Measurements from ENCODE around the gene MTIF2. TPM values are rescaled to one million over a fixed set of nuclear protein-coding genes. Genes with fewer than 3 reads are reported as not detected.
"Not testable (repeated sequence)": the region's sequence is repeated elsewhere in the genome, so short reads cannot be mapped to it uniquely, and the experiment has no call there.

Gene MTIF2
- polyA plus RNA-seq, 1 experiment: 11.1 TPM

GRCh38 chr2:55247025-55247424 lies 22.0 kb downstream of the MTIF2 start:
- H3K4me3 ChIP-seq (ENCODE audit: low read depth, low read length): no peak overlapping the region
- H3K36me3 ChIP-seq (ENCODE audit: control insufficient read depth, insufficient read depth, low read length): peaks cover 5% of the 10 kb centered on the region
- no peaks in the 10 kb centered on the region for H3K27me3 ChIP-seq (ENCODE audit: control insufficient read depth, insufficient read depth, low read length)
- no peak for DNase-seq (ENCODE audit: low read depth)
- TF ChIP-seq, protein P1, sequence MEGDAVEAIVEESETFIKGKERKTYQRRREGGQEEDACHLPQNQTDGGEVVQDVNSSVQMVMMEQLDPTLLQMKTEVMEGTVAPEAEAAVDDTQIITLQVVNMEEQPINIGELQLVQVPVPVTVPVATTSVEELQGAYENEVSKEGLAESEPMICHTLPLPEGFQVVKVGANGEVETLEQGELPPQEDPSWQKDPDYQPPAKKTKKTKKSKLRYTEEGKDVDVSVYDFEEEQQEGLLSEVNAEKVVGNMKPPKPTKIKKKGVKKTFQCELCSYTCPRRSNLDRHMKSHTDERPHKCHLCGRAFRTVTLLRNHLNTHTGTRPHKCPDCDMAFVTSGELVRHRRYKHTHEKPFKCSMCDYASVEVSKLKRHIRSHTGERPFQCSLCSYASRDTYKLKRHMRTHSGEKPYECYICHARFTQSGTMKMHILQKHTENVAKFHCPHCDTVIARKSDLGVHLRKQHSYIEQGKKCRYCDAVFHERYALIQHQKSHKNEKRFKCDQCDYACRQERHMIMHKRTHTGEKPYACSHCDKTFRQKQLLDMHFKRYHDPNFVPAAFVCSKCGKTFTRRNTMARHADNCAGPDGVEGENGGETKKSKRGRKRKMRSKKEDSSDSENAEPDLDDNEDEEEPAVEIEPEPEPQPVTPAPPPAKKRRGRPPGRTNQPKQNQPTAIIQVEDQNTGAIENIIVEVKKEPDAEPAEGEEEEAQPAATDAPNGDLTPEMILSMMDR (IDR thresholded peaks at IDR 0.05; ENCODE audit: insufficient read depth, low read depth, low read length): no peak
- CTCF ChIA-PET: interaction anchor here (0.7 kb wide), 1 partner anchor 9 kb away, joined by 3 read pairs; no protein-coding TSS in a partner anchor
- POLR2A ChIA-PET: no interaction called here

- ChIA-PET POLR2A (no interaction called here), CTCF (no interaction called here)
- no peak for DNase-seq (ENCODE audit: low read depth)
- no peak overlapping the region for H3K4me3 ChIP-seq (ENCODE audit: low read depth, low read length)
- TF ChIP-seq, protein P1 (IDR thresholded peaks at IDR 0.05; ENCODE audit: insufficient read depth, low read depth, low read length): no peak
- H3K36me3 ChIP-seq (ENCODE audit: control insufficient read depth, insufficient read depth, low read length): peaks cover 5% of the 10 kb centered on the region
- H3K27me3 ChIP-seq (ENCODE audit: control insufficient read depth, insufficient read depth, low read length): no peaks in the 10 kb centered on the region
Observed at GRCh38 chr2:55245411-55245810, 23.6 kb downstream of the MTIF2 start.

- H3K27me3 ChIP-seq (ENCODE audit: control insufficient read depth, insufficient read depth, low read length): no peaks in the 10 kb centered on the region
- peaks cover 1% of the 10 kb centered on the region; the same call in 1 of the 2 replicates for H3K36me3 ChIP-seq (ENCODE audit: control insufficient read depth, insufficient read depth, low read length)
- CTCF ChIA-PET: no interaction called here
- POLR2A ChIA-PET: no interaction called here
- TF ChIP-seq, protein P1 (IDR thresholded peaks at IDR 0.05; ENCODE audit: insufficient read depth, low read depth, low read length): no peak
- DNase-seq (ENCODE audit: low read depth): no peak
- H3K4me3 ChIP-seq (ENCODE audit: low read depth, low read length): no peak overlapping the region
Observed at GRCh38 chr2:55242617-55243016, 26.4 kb downstream of the MTIF2 start.

GRCh38 chr2:55241582-55241981 lies 27.4 kb downstream of the MTIF2 start:
- CTCF ChIA-PET: not testable (repeated sequence)

DNA sequence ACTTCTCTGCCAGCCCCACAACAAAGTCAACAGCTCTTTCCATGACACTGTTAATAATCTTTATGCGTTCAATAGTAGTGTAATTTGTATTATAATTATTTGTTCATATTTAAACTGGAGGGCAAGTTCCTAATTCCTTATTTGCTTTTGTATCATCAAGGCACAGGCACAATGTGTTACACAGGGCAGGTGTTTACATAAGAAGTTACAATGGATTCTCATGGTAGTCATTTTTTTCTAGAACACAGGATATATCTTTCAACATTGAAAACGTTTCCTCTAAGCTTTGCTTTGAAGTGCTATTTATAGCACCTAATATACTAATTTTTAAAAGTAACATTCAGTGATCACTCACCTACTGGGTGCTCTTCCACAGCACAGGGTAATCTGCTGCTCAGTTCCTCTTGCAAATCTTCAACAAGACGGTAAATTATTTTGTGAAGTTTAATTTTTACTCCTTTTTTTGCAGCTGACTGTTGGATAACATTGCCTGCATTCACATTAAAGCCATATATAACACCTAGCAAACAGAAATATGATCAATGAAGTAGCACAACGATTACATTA lies 29.3 kb downstream of the MTIF2 start:
- DNase-seq (ENCODE audit: low read depth): no peak
- H3K4me3 ChIP-seq (ENCODE audit: low read depth, low read length): no peak overlapping the region
- H3K36me3 ChIP-seq (ENCODE audit: control insufficient read depth, insufficient read depth, low read length): peaks cover 3% of the 10 kb centered on the region; the same call in 1 of the 2 replicates
- no peaks in the 10 kb centered on the region for H3K27me3 ChIP-seq (ENCODE audit: control insufficient read depth, insufficient read depth, low read length)
- POLR2A ChIA-PET: no interaction called here
- TF ChIP-seq, protein P1 (IDR thresholded peaks at IDR 0.05; ENCODE audit: insufficient read depth, low read depth, low read length): no peak
- CTCF ChIA-PET: no interaction called here

More at GRCh38 chr2:55241582-55241981, 27.4 kb downstream of the MTIF2 start:
- H3K27me3 ChIP-seq (ENCODE audit: control insufficient read depth, insufficient read depth, low read length); H3K4me3 ChIP-seq (ENCODE audit: low read depth, low read length); POLR2A ChIA-PET; DNase-seq (ENCODE audit: low read depth); H3K36me3 ChIP-seq (ENCODE audit: control insufficient read depth, insufficient read depth, low read length): not testable (repeated sequence)

- H3K36me3 ChIP-seq (ENCODE audit: control insufficient read depth, insufficient read depth, low read length): peaks cover 3% of the 10 kb centered on the region; the same call in 1 of the 2 replicates
- no peak overlapping the region for H3K4me3 ChIP-seq (ENCODE audit: low read depth, low read length)
- H3K27me3 ChIP-seq (ENCODE audit: control insufficient read depth, insufficient read depth, low read length): no peaks in the 10 kb centered on the region
- no peak for DNase-seq (ENCODE audit: low read depth)
- CTCF ChIA-PET: no interaction called here
- POLR2A ChIA-PET: no interaction called here
- TF ChIP-seq, protein P1 (IDR thresholded peaks at IDR 0.05; ENCODE audit: insufficient read depth, low read depth, low read length): no peak
Observed at GRCh38 chr2:55236992-55237543, 32.0 kb downstream of the MTIF2 start.
